Thyroid gland (tissue), 4 donors: ENCODE measurements around the gene NKX1-2. TPM values are rescaled to one million over a fixed set of nuclear protein-coding genes. Genes with fewer than 3 reads are reported as not detected.

Experiments used
- DNase-seq, 2 donors: peaks; one replicate each; pipeline ENCODE4 v3.0.0-alpha.2; 2019
- H3K27ac ChIP-seq, 3 donors: fragments of 200-600 bp; sonication (generic); 1 replicate in 2 of 3; 2 replicates in 1 of 3; pipeline ENCODE4 v1.5.1; 2016 to 2019; ENCODE audit warnings: mild to moderate bottlenecking in 1 of 3, moderate library complexity in 1 of 3
- H3K27me3 ChIP-seq: fragments of 200-600 bp; sonication (generic); one replicate; pipeline ENCODE4 v1.5.1; 2019
- H3K36me3 ChIP-seq, 2 donors: fragments of 200-600 bp; sonication (generic); one replicate each; pipeline ENCODE4 v1.5.1; 2016 to 2019
- H3K4me1 ChIP-seq, 2 donors: fragments of 200-600 bp; sonication (generic); one replicate each; pipeline ENCODE4 v1.5.1; 2017 to 2019
- H3K4me3 ChIP-seq, 3 donors: fragments of 200-600 bp; sonication (generic); replicated peaks in 1 of 3; 1 replicate in 2 of 3; 2 replicates in 1 of 3; pipeline ENCODE4 v1.5.1; 2016; ENCODE audit warnings: mild to moderate bottlenecking in 1 of 3
- H3K9me3 ChIP-seq: fragments of 200-600 bp; sonication (generic); one replicate; pipeline ENCODE4 v1.5.1; 2017
- CTCF ChIP-seq, 6 experiments: fragments of 200-600 bp in 3 of 6; fragments of 450-650 bp in 3 of 6; sonication (generic) in 3 of 6; IDR thresholded peaks; one replicate each; pipeline ENCODE4 v1.5.1; 2016 to 2019; ENCODE audit warnings: antibody characterized with exemption in 6 of 6, mild to moderate bottlenecking in 2 of 6, inconsistent platforms in 1 of 6, moderate library complexity in 1 of 6
- POLR2A ChIP-seq, 2 donors: fragments of 450-650 bp; IDR thresholded peaks; one replicate each; pipeline ENCODE4 v1.6.1; 2017; ENCODE audit warnings: antibody characterized with exemption in 2 of 2, mild to moderate bottlenecking in 2 of 2, moderate library complexity in 1 of 2
- WGBS, 2 donors: methylation state at CpG; one replicate each; pipeline ENCODE4 v1.1.5; 2017; 5-methylcytosine and 5-hydroxymethylcytosine counted together
- intact Hi-C: fragments of 100-400 bp; cut with DNase I; formaldehyde crosslinking; loops from one replicate; pipeline ENCODE4 v1.15.1; 2023
- total RNA-seq, 4 donors: library from RNA; depleted of rRNA; stranded (reverse); fragments of >200 nt; gene quantifications; one replicate each; pipeline ENCODE4 v1.2.3, GENCODE V29; 2016

Gene NKX1-2
- total RNA-seq, 4 donors from 2014 or later = not detected

- peak overlapping the region in 1 of 3 donors; percentile 26 for H3K27ac ChIP-seq
- no peaks in the 10 kb centered on the region for H3K9me3 ChIP-seq
- H3K27me3 ChIP-seq = no peaks in the 10 kb centered on the region
- peaks cover 20 to 34% of the 10 kb centered on the region in 2 donors for H3K4me1 ChIP-seq
- no peak for TF ChIP-seq CTCF (IDR thresholded peaks at IDR 0.05)
- no peak for TF ChIP-seq POLR2A (IDR thresholded peaks at IDR 0.05)
- no peaks in the 10 kb centered on the region for H3K36me3 ChIP-seq
- intact Hi-C loops = no loop called here
- WGBS, 2 donors = 75 to 94% methylated on average over 7 to 16 of the region's 23 CpGs
- DNase-seq = peak; percentile 46 to 66
- no peak overlapping the region for H3K4me3 ChIP-seq
Observed at GRCh38 chr10:124476043-124476725, 26.3 kb upstream of the NKX1-2 start.

DNA sequence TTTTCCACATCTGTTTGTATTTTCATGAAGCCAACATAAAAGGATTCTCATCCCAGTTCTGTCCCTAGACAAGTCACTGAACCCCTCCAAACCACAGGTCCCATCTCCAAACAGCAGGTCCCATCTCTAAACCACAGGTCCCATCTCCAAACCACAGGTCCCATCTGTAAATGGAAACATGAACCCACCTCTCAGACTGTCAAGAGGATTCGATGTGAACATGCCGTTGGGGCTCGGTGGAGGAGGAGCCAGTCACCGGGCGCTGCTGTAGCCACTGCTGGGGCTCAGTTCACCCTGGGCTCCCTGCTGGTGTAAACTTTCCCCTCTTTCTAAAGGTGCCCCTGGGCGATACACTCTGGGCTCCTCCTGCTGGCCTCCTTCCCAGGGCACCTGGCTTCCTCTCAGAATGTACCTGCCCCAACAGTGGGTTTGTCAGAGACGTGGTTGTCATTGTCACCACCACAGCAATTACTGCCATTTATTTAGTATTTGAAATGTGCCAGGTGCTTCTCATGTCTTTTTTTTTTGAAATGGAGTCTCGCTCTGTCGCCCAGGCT lies 24.8 kb upstream of the NKX1-2 start:
- TF ChIP-seq CTCF (IDR thresholded peaks at IDR 0.05) = no peak
- no peak for TF ChIP-seq POLR2A (IDR thresholded peaks at IDR 0.05)
- Histone ChIP-seq H3K27ac (peak overlapping the region in 1 of 3 donors; percentile 53), H3K4me3 (no peak overlapping the region), H3K36me3 (no peaks in the 10 kb centered on the region), H3K9me3 (no peaks in the 10 kb centered on the region), H3K4me1 (peaks cover 20 to 31% of the 10 kb centered on the region in 2 donors), H3K27me3 (no peaks in the 10 kb centered on the region)
- DNase-seq = no peak
- 68 to 78% methylated on average over 9 of the region's 9 CpGs for WGBS, 2 donors
- intact Hi-C loops = no loop called here

DNA sequence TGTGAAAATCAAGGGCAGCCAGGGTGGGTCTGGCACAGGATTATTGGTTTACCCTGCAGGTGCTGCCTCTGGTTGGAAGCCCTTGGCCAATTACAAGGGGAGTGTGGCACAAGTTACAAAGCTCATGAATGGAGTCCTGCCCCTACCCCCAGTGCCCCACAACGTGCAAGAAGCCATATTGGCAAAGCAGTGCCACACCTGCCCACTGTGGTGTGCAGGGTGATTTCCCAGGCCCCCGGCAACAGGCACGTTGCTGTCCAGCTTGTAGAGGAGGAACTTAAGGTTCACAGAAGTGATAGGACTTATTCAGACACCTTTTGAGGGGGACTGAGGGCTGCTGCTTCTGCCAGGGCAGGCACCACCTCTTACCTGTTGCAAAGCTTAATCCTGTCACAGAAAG lies 23.2 kb upstream of the NKX1-2 start:
- TF ChIP-seq CTCF (IDR thresholded peaks at IDR 0.05) (no peak), POLR2A (IDR thresholded peaks at IDR 0.05) (no peak)

GRCh38 chr10:124472071-124472470 lies 22.2 kb upstream of the NKX1-2 start:
- TF ChIP-seq POLR2A (IDR thresholded peaks at IDR 0.05) (no peak), CTCF (IDR thresholded peaks at IDR 0.05) (no peak)
- intact Hi-C loops = no loop called here
- H3K4me3 ChIP-seq = no peak overlapping the region

More for the DNA sequence above, 23.2 kb upstream of the NKX1-2 start:
- Histone ChIP-seq H3K27me3 (no peaks in the 10 kb centered on the region), H3K9me3 (no peaks in the 10 kb centered on the region), H3K4me1 (peaks cover 17 to 30% of the 10 kb centered on the region in 2 donors), H3K36me3 (no peaks in the 10 kb centered on the region), H3K27ac (peak overlapping the region in 2 of 3 donors; percentile 25 to 33), H3K4me3 (no peak overlapping the region)
- 74 to 80% methylated on average over 3 of the region's 3 CpGs for WGBS, 2 donors
- intact Hi-C loops = no loop called here
- no peak for DNase-seq

More at GRCh38 chr10:124472071-124472470, 22.2 kb upstream of the NKX1-2 start:
- DNase-seq = no peak
- Histone ChIP-seq H3K9me3 (no peaks in the 10 kb centered on the region), H3K27ac (no peak overlapping the region), H3K36me3 (no peaks in the 10 kb centered on the region), H3K4me1 (peaks cover 7 to 20% of the 10 kb centered on the region in 2 donors), H3K27me3 (no peaks in the 10 kb centered on the region)
- 90 to 93% methylated on average over 6 of the region's 6 CpGs for WGBS, 2 donors
